Measurements from ENCODE around the gene LRP8.

LRP8 gene

GRCh38 chr1:53331446-53332185 is 3.7 kb upstream of the LRP8 start:
- H3K9ac ChIP-seq (ENCODE audit: low read length in 5 of 5), result no peak overlapping the region
- no peak overlapping the region for H3K27ac ChIP-seq (ENCODE audit: low read depth, low read length)
- H3K27me3 ChIP-seq (ENCODE audit: control insufficient read depth in 5 of 5, insufficient read depth in 4 of 5, low read length in 5 of 5), result no peaks in the 10 kb centered on the region
- no peaks in the 10 kb centered on the region for H3K9me3 ChIP-seq (ENCODE audit: control insufficient read depth in 5 of 5, low read length in 5 of 5)
- no peaks in the 10 kb centered on the region for H3K36me3 ChIP-seq (ENCODE audit: control insufficient read depth in 5 of 5, insufficient read depth in 5 of 5, low read length in 5 of 5)
- H3K4me1 ChIP-seq (ENCODE audit: control insufficient read depth in 5 of 5, insufficient read depth in 5 of 5, low read length in 5 of 5), result peaks cover 0 to 16% (median 12%) of the 10 kb centered on the region in 5 donors
- H3K4me3 ChIP-seq (ENCODE audit: low read depth in 1 of 5, low read length in 5 of 5), result no peak overlapping the region

DNA sequence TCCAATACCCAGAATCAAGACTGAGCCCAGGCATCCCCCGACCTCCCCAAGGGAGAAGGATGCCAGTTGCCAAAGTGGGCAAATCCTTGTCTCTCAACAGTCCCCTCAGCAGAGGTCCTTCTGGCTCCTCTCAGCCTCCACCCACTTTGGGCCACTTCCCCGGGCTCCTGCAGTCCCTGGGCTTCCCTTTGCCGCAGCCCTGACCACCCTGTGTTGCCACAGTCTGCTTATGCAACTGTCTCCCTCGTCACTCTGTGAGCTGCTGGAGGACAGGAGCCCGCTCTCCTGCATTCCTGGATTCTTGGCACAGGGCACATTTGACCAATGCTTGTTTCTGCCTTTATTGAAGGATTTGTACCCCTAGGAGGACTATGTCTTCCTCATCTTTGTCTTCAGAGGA is 2.9 kb upstream of the LRP8 start:
- Histone ChIP-seq H3K36me3 (ENCODE audit: control insufficient read depth in 5 of 5, insufficient read depth in 5 of 5, low read length in 5 of 5) (no peaks in the 10 kb centered on the region), H3K4me1 (ENCODE audit: control insufficient read depth in 5 of 5, insufficient read depth in 5 of 5, low read length in 5 of 5) (peaks cover 0 to 24% (median 20%) of the 10 kb centered on the region in 5 donors), H3K27me3 (ENCODE audit: control insufficient read depth in 5 of 5, insufficient read depth in 4 of 5, low read length in 5 of 5) (no peaks in the 10 kb centered on the region), H3K4me3 (ENCODE audit: low read depth in 1 of 5, low read length in 5 of 5) (no peak overlapping the region), H3K9me3 (ENCODE audit: control insufficient read depth in 5 of 5, low read length in 5 of 5) (no peaks in the 10 kb centered on the region), H3K9ac (ENCODE audit: low read length in 5 of 5) (no peak overlapping the region), H3K27ac (ENCODE audit: low read depth, low read length) (no peak overlapping the region)

DNA sequence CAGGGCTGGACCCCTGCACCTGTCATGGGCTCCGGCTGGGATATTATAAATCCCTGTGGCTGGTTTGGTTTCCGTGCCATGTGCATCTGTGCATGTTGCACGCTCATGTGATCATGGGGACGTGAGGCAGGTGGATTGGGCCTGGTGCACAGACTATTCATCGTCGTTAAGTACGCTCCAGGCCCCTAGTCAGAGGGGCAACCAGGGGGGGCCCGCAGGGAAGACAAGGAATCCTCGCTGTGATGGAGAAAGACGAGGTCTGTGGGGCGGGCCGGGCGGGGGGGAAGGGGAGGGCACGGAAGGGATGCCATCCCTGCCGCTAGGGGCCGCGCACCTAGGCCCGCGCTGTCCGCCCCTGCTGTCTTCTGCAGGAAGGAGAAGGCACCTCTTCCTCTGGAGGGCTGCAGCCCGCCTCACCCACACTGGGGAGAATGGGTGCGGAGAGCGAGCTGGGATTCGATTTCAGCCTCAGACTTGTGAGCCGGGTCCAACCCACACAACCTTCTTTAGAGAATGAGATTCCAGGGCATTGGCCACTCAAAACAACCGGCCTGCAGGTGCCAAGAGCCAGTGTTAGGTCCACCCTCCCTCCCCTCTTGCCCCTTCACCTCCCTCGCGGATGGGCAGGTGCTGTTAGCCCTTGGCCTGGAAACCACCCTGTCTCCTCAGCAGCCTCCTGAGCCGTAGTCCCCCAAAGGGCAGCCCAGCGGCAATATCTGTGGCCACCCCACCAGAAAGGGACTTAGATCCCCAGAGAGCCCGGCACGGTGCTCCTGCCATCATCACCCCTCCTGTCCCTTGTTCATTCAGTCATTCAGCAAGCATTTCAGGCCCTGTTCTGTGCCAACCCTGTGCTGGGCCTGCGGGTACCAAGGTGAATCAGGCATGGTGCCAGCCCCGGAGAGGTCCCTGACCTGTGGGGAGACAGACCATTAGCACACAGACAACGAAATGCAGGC is 950 bp upstream of the LRP8 start:
- H3K9me3 ChIP-seq (ENCODE audit: control insufficient read depth in 5 of 5, low read length in 5 of 5), result no peaks in the 10 kb centered on the region
- H3K4me1 ChIP-seq (ENCODE audit: control insufficient read depth in 5 of 5, insufficient read depth in 5 of 5, low read length in 5 of 5), result peaks cover 0 to 31% (median 26%) of the 10 kb centered on the region in 5 donors
- H3K36me3 ChIP-seq (ENCODE audit: control insufficient read depth in 5 of 5, insufficient read depth in 5 of 5, low read length in 5 of 5), result no peaks in the 10 kb centered on the region
- H3K4me3 ChIP-seq (ENCODE audit: low read depth in 1 of 5, low read length in 5 of 5), result peak overlapping the region in 1 of 5 donors; percentile 50
- no peaks in the 10 kb centered on the region for H3K27me3 ChIP-seq (ENCODE audit: control insufficient read depth in 5 of 5, insufficient read depth in 4 of 5, low read length in 5 of 5)
- H3K27ac ChIP-seq (ENCODE audit: low read depth, low read length), result no peak overlapping the region
- no peak overlapping the region for H3K9ac ChIP-seq (ENCODE audit: low read length in 5 of 5)

- no peak overlapping the region for H3K27ac ChIP-seq (ENCODE audit: low read depth, low read length)
- peak overlapping the region in 3 of 5 donors; percentile 40 to 68 (median 53) for H3K9ac ChIP-seq (ENCODE audit: low read length in 5 of 5)
Measured at GRCh38 chr1:53327182-53327913, 522 bp downstream of the LRP8 start.

DNA sequence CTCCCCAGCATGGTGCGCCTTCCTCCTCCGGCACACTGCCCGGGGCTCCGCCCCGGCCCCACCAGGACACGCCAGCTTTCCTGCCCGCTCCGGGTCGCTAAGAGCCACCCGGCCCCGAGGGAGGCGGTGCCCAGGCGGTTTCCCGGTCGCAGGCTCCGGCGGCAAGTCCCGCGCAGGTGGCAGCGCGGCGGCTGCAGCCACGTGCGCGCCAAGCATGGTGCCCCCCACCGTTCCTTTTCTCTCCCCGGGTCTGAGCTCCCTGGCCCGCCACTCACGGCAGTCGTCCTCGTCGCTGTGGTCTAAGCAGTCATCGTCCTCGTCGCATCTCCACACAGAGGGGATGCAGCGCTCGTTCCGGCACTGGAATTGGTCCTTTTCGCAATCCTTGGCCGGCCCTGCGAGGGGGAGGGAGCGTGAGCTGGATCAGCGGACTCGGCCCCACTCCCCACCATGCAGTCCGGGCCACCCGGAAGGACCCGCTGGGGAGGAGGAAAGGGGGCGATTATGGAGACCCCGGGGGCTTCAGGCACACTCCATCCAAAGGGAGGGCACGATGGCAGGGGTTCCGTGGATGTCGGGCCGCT is 1.2 kb downstream of the LRP8 start:
- Histone ChIP-seq H3K27me3 (ENCODE audit: control insufficient read depth in 5 of 5, insufficient read depth in 4 of 5, low read length in 5 of 5) (peaks cover 0 to 2% (median 0%) of the 10 kb centered on the region in 5 donors), H3K9ac (ENCODE audit: low read length in 5 of 5) (peak overlapping the region in 4 of 5 donors; percentile 36 to 68 (median 51)), H3K9me3 (ENCODE audit: control insufficient read depth in 5 of 5, low read length in 5 of 5) (no peaks in the 10 kb centered on the region), H3K27ac (ENCODE audit: low read depth, low read length) (no peak overlapping the region), H3K36me3 (ENCODE audit: control insufficient read depth in 5 of 5, insufficient read depth in 5 of 5, low read length in 5 of 5) (no peaks in the 10 kb centered on the region), H3K4me3 (ENCODE audit: low read depth in 1 of 5, low read length in 5 of 5) (peak overlapping the region; percentile 15 to 73 (median 63)), H3K4me1 (ENCODE audit: control insufficient read depth in 5 of 5, insufficient read depth in 5 of 5, low read length in 5 of 5) (peaks cover 0 to 31% (median 26%) of the 10 kb centered on the region in 5 donors)

More at GRCh38 chr1:53327182-53327913, 522 bp downstream of the LRP8 start:
- peak overlapping the region; percentile 15 to 73 (median 63) for H3K4me3 ChIP-seq (ENCODE audit: low read depth in 1 of 5, low read length in 5 of 5)
- no peaks in the 10 kb centered on the region for H3K27me3 ChIP-seq (ENCODE audit: control insufficient read depth in 5 of 5, insufficient read depth in 4 of 5, low read length in 5 of 5)
- no peaks in the 10 kb centered on the region for H3K9me3 ChIP-seq (ENCODE audit: control insufficient read depth in 5 of 5, low read length in 5 of 5)
- no peaks in the 10 kb centered on the region for H3K36me3 ChIP-seq (ENCODE audit: control insufficient read depth in 5 of 5, insufficient read depth in 5 of 5, low read length in 5 of 5)
- H3K4me1 ChIP-seq (ENCODE audit: control insufficient read depth in 5 of 5, insufficient read depth in 5 of 5, low read length in 5 of 5), result peaks cover 0 to 31% (median 26%) of the 10 kb centered on the region in 5 donors

DNA sequence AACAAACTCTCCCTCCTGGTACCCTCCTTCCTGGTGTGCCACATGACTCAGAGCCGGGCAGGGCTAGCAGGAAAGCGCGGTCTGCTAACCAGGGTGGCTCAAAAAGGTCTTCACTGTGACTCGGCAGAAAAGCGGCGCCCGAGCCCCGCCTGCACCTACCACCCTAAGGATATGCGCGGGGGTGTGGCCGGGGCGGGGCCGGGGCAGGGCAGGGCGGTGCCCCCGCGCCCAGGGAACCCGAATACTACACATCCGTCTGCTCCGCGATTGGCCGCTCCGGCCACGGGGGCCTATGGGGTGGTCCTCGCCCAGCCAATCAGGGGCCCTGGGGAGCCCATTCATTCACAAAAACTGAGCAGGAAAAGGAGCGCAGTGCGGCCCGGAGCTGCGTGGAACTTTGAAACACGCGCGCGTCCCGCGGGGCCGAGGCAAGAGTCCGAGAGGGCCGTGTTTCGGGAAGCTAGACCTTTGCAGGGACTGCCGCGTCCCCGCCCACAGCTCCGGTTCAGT is 1.7 kb downstream of the LRP8 start:
- peaks cover 0 to 2% (median 0%) of the 10 kb centered on the region in 5 donors for H3K27me3 ChIP-seq (ENCODE audit: control insufficient read depth in 5 of 5, insufficient read depth in 4 of 5, low read length in 5 of 5)
- peak overlapping the region in 4 of 5 donors; percentile 62 to 73 (median 65) for H3K4me3 ChIP-seq (ENCODE audit: low read depth in 1 of 5, low read length in 5 of 5)
- H3K9ac ChIP-seq (ENCODE audit: low read length in 5 of 5), result peak overlapping the region in 4 of 5 donors; percentile 38 to 70 (median 66)
- peaks cover 0 to 31% (median 26%) of the 10 kb centered on the region in 5 donors for H3K4me1 ChIP-seq (ENCODE audit: control insufficient read depth in 5 of 5, insufficient read depth in 5 of 5, low read length in 5 of 5)
- H3K27ac ChIP-seq (ENCODE audit: low read depth, low read length), result no peak overlapping the region
- no peaks in the 10 kb centered on the region for H3K36me3 ChIP-seq (ENCODE audit: control insufficient read depth in 5 of 5, insufficient read depth in 5 of 5, low read length in 5 of 5)
- H3K9me3 ChIP-seq (ENCODE audit: control insufficient read depth in 5 of 5, low read length in 5 of 5), result no peaks in the 10 kb centered on the region

DNA sequence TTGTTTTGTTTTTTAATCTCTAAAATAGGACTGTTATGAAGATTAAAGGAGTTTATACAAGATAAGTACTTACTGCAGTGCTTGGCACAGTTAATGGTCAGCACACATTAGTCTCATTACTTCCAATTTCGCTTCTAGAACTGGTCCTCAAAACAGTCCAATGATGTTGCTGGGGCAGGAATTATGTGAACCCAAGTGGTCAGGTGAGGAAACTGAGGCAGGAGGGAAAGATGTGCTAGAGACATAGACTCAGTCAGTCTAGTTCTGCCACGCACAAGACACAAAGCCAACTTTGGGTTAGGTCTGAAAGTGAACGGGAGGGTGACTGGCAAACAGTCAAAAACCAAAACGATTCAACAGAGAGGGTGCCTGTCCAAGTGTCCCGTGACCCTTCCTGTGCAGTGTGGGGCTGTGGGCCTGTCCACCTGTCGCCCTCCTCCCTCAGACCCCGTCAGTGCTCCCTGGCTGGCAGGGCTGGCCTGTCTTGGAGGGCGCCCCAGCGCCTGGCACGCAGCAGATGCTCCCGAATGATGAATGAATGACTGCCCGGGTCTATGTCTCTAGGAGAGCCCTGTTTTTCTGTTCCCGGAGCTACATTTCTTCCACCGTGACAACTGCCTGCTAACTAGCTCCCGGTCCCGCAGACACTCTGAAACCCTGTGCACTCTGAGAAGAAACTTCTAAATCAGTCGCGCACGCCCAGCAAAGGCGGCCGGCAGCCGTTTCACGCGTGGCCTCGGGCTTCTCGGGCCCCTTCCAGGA is 2.4 kb downstream of the LRP8 start:
- H3K9me3 ChIP-seq (ENCODE audit: control insufficient read depth in 5 of 5, low read length in 5 of 5), result no peaks in the 10 kb centered on the region
- peaks cover 0 to 2% (median 0%) of the 10 kb centered on the region in 5 donors for H3K27me3 ChIP-seq (ENCODE audit: control insufficient read depth in 5 of 5, insufficient read depth in 4 of 5, low read length in 5 of 5)
- H3K4me1 ChIP-seq (ENCODE audit: control insufficient read depth in 5 of 5, insufficient read depth in 5 of 5, low read length in 5 of 5), result peaks cover 0 to 31% (median 26%) of the 10 kb centered on the region in 5 donors
- peak overlapping the region in 3 of 5 donors; percentile 38 to 70 (median 68) for H3K9ac ChIP-seq (ENCODE audit: low read length in 5 of 5)
- H3K4me3 ChIP-seq (ENCODE audit: low read depth in 1 of 5, low read length in 5 of 5), result peak overlapping the region in 4 of 5 donors; percentile 62 to 73 (median 65)
- no peak overlapping the region for H3K27ac ChIP-seq (ENCODE audit: low read depth, low read length)
- no peaks in the 10 kb centered on the region for H3K36me3 ChIP-seq (ENCODE audit: control insufficient read depth in 5 of 5, insufficient read depth in 5 of 5, low read length in 5 of 5)

DNA sequence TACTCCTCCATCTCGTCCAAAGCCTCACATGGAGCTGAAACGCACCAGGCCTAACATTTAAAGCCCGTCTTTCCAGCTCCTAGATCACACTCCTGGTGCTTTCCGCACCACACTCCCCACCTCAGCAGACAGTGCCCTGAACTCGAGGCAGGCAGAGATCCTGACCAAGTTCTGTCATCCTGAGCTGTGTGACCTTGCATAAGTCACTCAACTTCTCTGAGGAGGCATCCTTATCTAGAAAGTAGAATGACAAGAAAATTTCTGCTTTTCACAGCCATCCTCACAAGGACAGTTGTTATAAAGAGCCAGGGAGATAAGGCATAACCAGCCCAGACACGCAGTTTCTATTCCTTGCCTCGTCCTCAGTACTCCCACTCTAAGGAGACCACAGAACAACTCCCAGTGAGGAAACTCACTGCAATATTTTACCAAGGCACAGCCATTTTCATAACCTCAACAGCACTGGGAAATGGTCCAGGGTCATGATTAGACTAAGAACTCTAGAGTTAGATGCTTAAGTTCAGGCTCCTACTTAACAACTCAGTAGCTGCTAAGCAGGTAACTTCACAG is 3.1 kb downstream of the LRP8 start:
- Histone ChIP-seq H3K9ac (ENCODE audit: low read length in 5 of 5) (no peak overlapping the region), H3K36me3 (ENCODE audit: control insufficient read depth in 5 of 5, insufficient read depth in 5 of 5, low read length in 5 of 5) (no peaks in the 10 kb centered on the region), H3K4me1 (ENCODE audit: control insufficient read depth in 5 of 5, insufficient read depth in 5 of 5, low read length in 5 of 5) (peaks cover 0 to 31% (median 26%) of the 10 kb centered on the region in 5 donors), H3K27ac (ENCODE audit: low read depth, low read length) (no peak overlapping the region), H3K4me3 (ENCODE audit: low read depth in 1 of 5, low read length in 5 of 5) (no peak overlapping the region), H3K9me3 (ENCODE audit: control insufficient read depth in 5 of 5, low read length in 5 of 5) (no peaks in the 10 kb centered on the region), H3K27me3 (ENCODE audit: control insufficient read depth in 5 of 5, insufficient read depth in 4 of 5, low read length in 5 of 5) (peaks cover 0 to 2% (median 0%) of the 10 kb centered on the region in 5 donors)

All from subcutaneous abdominal adipose tissue (tissue), 5 donors.